GM23338 (cell line): ENCODE results near the gene COL4A5. TPM values are rescaled to one million over a fixed set of nuclear protein-coding genes. Genes with fewer than 3 reads are reported as not detected.

Experiments
- ATAC-seq: fragments of 200-7000 bp; cut with Tn5 transposase; 3 replicates; pipeline ENCODE4 v1.9.1; 2020
- DNase-seq: peaks from one replicate; pipeline ENCODE4 v3.0.0-alpha.2; 2015; ENCODE audit warnings: low spot score
- H2AFZ ChIP-seq: fragments of 200-600 bp; sonication (generic); 2 replicates; pipeline ENCODE4 v1.8.0; 2016; ENCODE audit warnings: antibody characterized with exemption, mild to moderate bottlenecking, moderate library complexity
- H3F3A ChIP-seq: fragments of 200-600 bp; sonication (generic); replicated peaks from 2 replicates; pipeline ENCODE4 v1.8.0; 2017; ENCODE audit warnings: antibody characterized with exemption, mixed run types, low read depth
- H3K27ac ChIP-seq: fragments of 200-600 bp; sonication (generic); 2 replicates; pipeline ENCODE4 v1.6.1; 2016; ENCODE audit warnings: low read depth
- H3K27me3 ChIP-seq: fragments of 200-600 bp; sonication (generic); 2 replicates; pipeline ENCODE4 v1.8.0; 2016; ENCODE audit warnings: mild to moderate bottlenecking, mixed run types, moderate library complexity; ENCODE audit not compliant: insufficient read depth
- H3K36me3 ChIP-seq: fragments of 200-600 bp; sonication (generic); 2 replicates; pipeline ENCODE4 v1.8.0; 2016; ENCODE audit warnings: mild to moderate bottlenecking; ENCODE audit not compliant: insufficient read depth
- H3K4me1 ChIP-seq: fragments of 200-600 bp; sonication (generic); 2 replicates; pipeline ENCODE4 v1.8.0; 2016; ENCODE audit warnings: mild to moderate bottlenecking, moderate library complexity; ENCODE audit not compliant: insufficient read depth
- H3K4me2 ChIP-seq: fragments of 200-600 bp; sonication (generic); 2 replicates; pipeline ENCODE4 v1.7.1; 2017; ENCODE audit warnings: mixed run types
- H3K4me3 ChIP-seq: fragments of 200-600 bp; sonication (generic); 2 replicates; pipeline ENCODE4 v1.6.1; 2016; ENCODE audit warnings: mixed run types
- H3K79me2 ChIP-seq: fragments of 200-600 bp; sonication (generic); replicated peaks from 2 replicates; pipeline ENCODE4 v1.8.0; 2017; ENCODE audit warnings: mild to moderate bottlenecking; ENCODE audit not compliant: insufficient read depth
- H3K9me2 ChIP-seq: fragments of 200-600 bp; sonication (generic); 2 replicates; pipeline ENCODE4 v1.8.0; 2017; ENCODE audit not compliant: insufficient read depth
- H4K20me1 ChIP-seq: fragments of 200-600 bp; sonication (generic); replicated peaks from 2 replicates; pipeline ENCODE4 v1.8.0; 2017; ENCODE audit warnings: mild to moderate bottlenecking; ENCODE audit not compliant: insufficient read depth
- H3K27ac Mint-ChIP-seq: 2 replicates; pipeline ENCODE4 v1.8.0; 2020; ENCODE audit warnings: inconsistent platforms, mild to moderate bottlenecking, moderate library complexity, mixed read lengths
- H3K27me3 Mint-ChIP-seq: 3 replicates; pipeline ENCODE4 v1.8.0; 2022; ENCODE audit warnings: low read depth, mild to moderate bottlenecking, moderate library complexity, mixed read lengths, inconsistent platforms; ENCODE audit not compliant: insufficient read depth, poor library complexity
- H3K36me3 Mint-ChIP-seq: 3 replicates; pipeline ENCODE4 v1.8.0; 2021; ENCODE audit warnings: low read depth, mild to moderate bottlenecking, inconsistent platforms, moderate library complexity, mixed read lengths
- H3K4me1 Mint-ChIP-seq: 3 replicates; pipeline ENCODE4 v1.8.0; 2020; ENCODE audit warnings: mild to moderate bottlenecking, inconsistent platforms, mixed read lengths
- H3K4me3 Mint-ChIP-seq: 3 replicates; pipeline ENCODE4 v1.8.0; 2021; ENCODE audit warnings: moderate library complexity, mild to moderate bottlenecking, inconsistent platforms, mixed read lengths
- H3K9me3 Mint-ChIP-seq: 3 replicates; pipeline ENCODE4 v1.8.0; 2020; ENCODE audit warnings: moderate library complexity, mild to moderate bottlenecking, inconsistent platforms, mixed read lengths
- CREB1 ChIP-seq: fragments of 250-450 bp; sonication (Bioruptor Pico); IDR thresholded peaks from 2 replicates; pipeline ENCODE4 v1.5.0; 2020; ENCODE audit warnings: low read depth, mild to moderate bottlenecking, moderate library complexity
- CTCF ChIP-seq, 2 experiments: fragments of 200-600 bp in 1 of 2; sonication (generic) in 1 of 2; conservative IDR thresholded peaks; 2 replicates each; pipeline versions ENCODE4 v1.5.1 to v1.6.1; 2016 to 2017; ENCODE audit warnings: antibody characterized with exemption in 2 of 2, low read depth in 2 of 2, mild to moderate bottlenecking in 2 of 2, moderate library complexity in 1 of 2
- ETS1 ChIP-seq: IDR thresholded peaks from 2 replicates; pipeline ENCODE4 v1.6.1; 2016; ENCODE audit warnings: antibody characterized with exemption
- EZH2 ChIP-seq: fragments of 200-600 bp; sonication (generic); IDR thresholded peaks from one replicate; pipeline ENCODE4 v1.8.0; 2017; ENCODE audit warnings: antibody characterized with exemption, mild to moderate bottlenecking, low read depth; ENCODE audit not compliant: unreplicated experiment
- EZH2phosphoT487 ChIP-seq: fragments of 200-600 bp; sonication (generic); IDR thresholded peaks from one replicate; pipeline ENCODE4 v1.8.1; 2018; ENCODE audit warnings: antibody characterized with exemption; ENCODE audit not compliant: unreplicated experiment
- JUNB ChIP-seq: IDR thresholded peaks from one replicate; pipeline ENCODE4 v1.6.1; 2016; ENCODE audit warnings: antibody characterized with exemption; ENCODE audit not compliant: unreplicated experiment
- NANOG ChIP-seq: IDR thresholded peaks from 2 replicates; pipeline ENCODE4 v1.6.1; 2016; ENCODE audit warnings: antibody characterized with exemption, borderline replicate concordance
- POLR2AphosphoS5 ChIP-seq: IDR thresholded peaks from 2 replicates; pipeline ENCODE4 v1.6.1; 2016; ENCODE audit warnings: antibody characterized with exemption, low read depth
- REST ChIP-seq: IDR thresholded peaks from one replicate; pipeline ENCODE4 v1.6.1; 2018; ENCODE audit warnings: antibody characterized with exemption; ENCODE audit not compliant: unreplicated experiment
- STAT1 ChIP-seq: IDR thresholded peaks from one replicate; pipeline ENCODE4 v1.6.1; 2016; ENCODE audit warnings: antibody characterized with exemption; ENCODE audit not compliant: unreplicated experiment
- ZNF331 ChIP-seq: fragments of 250-450 bp; sonication (Bioruptor Pico); IDR thresholded peaks from 2 replicates; pipeline ENCODE4 v1.5.0; 2020; ENCODE audit warnings: low read depth, mild to moderate bottlenecking, moderate library complexity
- ZNF462 ChIP-seq: fragments of 250-450 bp; sonication (Bioruptor Pico); IDR thresholded peaks from 2 replicates; pipeline ENCODE4 v1.5.0; 2020; ENCODE audit warnings: mild to moderate bottlenecking, moderate library complexity
- polyA plus RNA-seq: library from polyadenylated mRNA; unstranded; fragments of >200 nt; fragmentation: Nextera tagmentation; extraction: Ambion mirVana; gene quantifications from 2 replicates; pipeline ENCODE4 v1.2.1, GENCODE V29; 2016
- total RNA-seq: library from RNA; depleted of rRNA; stranded (reverse); fragments of >200 nt; shearing (Covaris generic); gene quantifications from 2 replicates; pipeline ENCODE4 v1.2.3, GENCODE V29; 2014

Gene COL4A5
- total and polyA plus RNA-seq, 2 experiments from 2014 or later = 15.5 to 48.1 TPM

- TF ChIP-seq REST = no peak
- TF ChIP-seq CREB1 (CRISPR knock-in tag) = no peak
Observed at GRCh38 chrX:108417257-108417656, 22.4 kb upstream of the COL4A5 start (continued).

- H2AFZ ChIP-seq = no peak overlapping the region
- ATAC-seq (no peak), DNase-seq (peak; percentile 30)
- no peaks in the 10 kb centered on the region for H3K27me3 Mint-ChIP-seq
- no peaks in the 10 kb centered on the region for H3K27me3 ChIP-seq
- no peaks in the 10 kb centered on the region for H3K36me3 Mint-ChIP-seq
- H3K4me1 Mint-ChIP-seq = peaks cover 30% of the 10 kb centered on the region
- no peak overlapping the region for H3K27ac ChIP-seq
- no peak overlapping the region for H3K4me3 Mint-ChIP-seq
- H3K9me2 ChIP-seq = no peaks in the 10 kb centered on the region
- H3K4me2 ChIP-seq = peak overlapping the region; percentile 25; the same call in 1 of the 2 replicates
- H3F3A ChIP-seq = no peaks in the 10 kb centered on the region
- H4K20me1 ChIP-seq = no peaks in the 10 kb centered on the region
- no peaks in the 10 kb centered on the region for H3K36me3 ChIP-seq
- H3K79me2 ChIP-seq = no peaks in the 10 kb centered on the region
- H3K9me3 Mint-ChIP-seq = no peaks in the 10 kb centered on the region
- peaks cover 35% of the 10 kb centered on the region for H3K4me1 ChIP-seq
- no peak overlapping the region; the same call in 1 of the 2 replicates for H3K4me3 ChIP-seq
- H3K27ac Mint-ChIP-seq = no peak overlapping the region; the same call in 1 of the 2 replicates
- TF ChIP-seq POLR2AphosphoS5 (no peak), NANOG (no peak), CTCF (conservative IDR thresholded peaks at IDR 0.05; ENCODE audit: low read depth in 2 of 2) (no peak), EZH2phosphoT487 (no peak), STAT1 (no peak), EZH2 (no peak), JUNB (no peak), CREB1 (CRISPR knock-in tag) (no peak), ZNF331 (CRISPR knock-in tag) (no peak), ZNF462 (CRISPR knock-in tag) (no peak), ETS1 (no peak)
Observed at GRCh38 chrX:108419401-108419800, 20.2 kb upstream of the COL4A5 start.
